Measurements from ENCODE around the gene ACBD6. TPM values are rescaled to one million over a fixed set of nuclear protein-coding genes. Genes with fewer than 3 reads are reported as not detected.

ACBD6 gene
- total and polyA plus RNA-seq, 2 experiments from 2014 or later: 72.2 to 73.9 TPM

DNA sequence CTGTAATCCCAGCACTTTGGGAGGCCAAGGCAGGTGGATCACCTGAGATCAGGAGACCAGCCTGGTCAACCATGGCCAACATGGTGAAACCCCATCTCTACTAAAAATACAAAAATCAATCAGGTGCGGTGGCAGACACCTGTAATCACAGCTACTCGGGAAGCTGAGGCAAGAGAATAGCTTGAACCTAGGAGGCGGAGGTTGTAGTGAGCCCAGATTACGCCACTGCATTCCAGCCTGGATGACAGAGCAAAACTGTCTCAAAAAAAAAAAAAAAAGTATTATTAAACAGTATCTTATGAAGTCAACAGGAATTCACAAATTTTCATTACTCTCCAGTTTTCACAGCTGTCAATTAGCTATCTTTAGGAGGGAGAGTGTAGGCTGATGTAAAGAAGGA is 3.8 kb downstream of the ACBD6 start:
- Histone ChIP-seq H3K27ac (no peak overlapping the region), H3K9me3 (ENCODE audit: low read depth) (no peaks in the 10 kb centered on the region), H3K36me3 (peaks cover 12% of the 10 kb centered on the region), H3K4me1 (ENCODE audit: low read depth) (peaks cover 11% of the 10 kb centered on the region), H3K4me3 (no peak overlapping the region), H3K27me3 (no peaks in the 10 kb centered on the region)
- DNase-seq (ENCODE audit: low read depth in 1 of 2, low spot score in 1 of 2): peak in 1 of 2 donors; percentile 22
- TF ChIP-seq, protein P1, sequence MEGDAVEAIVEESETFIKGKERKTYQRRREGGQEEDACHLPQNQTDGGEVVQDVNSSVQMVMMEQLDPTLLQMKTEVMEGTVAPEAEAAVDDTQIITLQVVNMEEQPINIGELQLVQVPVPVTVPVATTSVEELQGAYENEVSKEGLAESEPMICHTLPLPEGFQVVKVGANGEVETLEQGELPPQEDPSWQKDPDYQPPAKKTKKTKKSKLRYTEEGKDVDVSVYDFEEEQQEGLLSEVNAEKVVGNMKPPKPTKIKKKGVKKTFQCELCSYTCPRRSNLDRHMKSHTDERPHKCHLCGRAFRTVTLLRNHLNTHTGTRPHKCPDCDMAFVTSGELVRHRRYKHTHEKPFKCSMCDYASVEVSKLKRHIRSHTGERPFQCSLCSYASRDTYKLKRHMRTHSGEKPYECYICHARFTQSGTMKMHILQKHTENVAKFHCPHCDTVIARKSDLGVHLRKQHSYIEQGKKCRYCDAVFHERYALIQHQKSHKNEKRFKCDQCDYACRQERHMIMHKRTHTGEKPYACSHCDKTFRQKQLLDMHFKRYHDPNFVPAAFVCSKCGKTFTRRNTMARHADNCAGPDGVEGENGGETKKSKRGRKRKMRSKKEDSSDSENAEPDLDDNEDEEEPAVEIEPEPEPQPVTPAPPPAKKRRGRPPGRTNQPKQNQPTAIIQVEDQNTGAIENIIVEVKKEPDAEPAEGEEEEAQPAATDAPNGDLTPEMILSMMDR (IDR thresholded peaks at IDR 0.05; ENCODE audit: low read depth, low read length): no peak

DNA sequence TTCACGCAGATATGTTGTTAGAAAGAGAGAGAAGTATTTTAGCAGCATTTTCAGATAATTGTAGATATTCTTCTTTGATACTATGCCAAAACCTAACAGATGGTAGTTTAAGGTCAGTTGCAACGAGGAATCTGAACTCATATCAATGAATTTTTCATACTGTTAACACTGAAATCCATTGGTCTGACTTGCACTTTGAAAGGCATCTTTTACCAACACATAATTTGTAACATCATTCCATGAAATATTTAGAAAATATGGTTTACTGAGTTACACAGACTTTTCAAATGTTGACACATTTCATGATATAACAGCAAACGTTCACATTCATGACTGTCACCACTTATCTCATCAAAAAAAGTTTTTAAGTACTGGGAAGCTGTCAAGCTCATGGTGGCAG is 4.6 kb downstream of the ACBD6 start:
- Histone ChIP-seq H3K36me3 (peaks cover 13% of the 10 kb centered on the region), H3K27ac (no peak overlapping the region), H3K9me3 (ENCODE audit: low read depth) (no peaks in the 10 kb centered on the region), H3K27me3 (no peaks in the 10 kb centered on the region), H3K4me1 (ENCODE audit: low read depth) (peaks cover 11% of the 10 kb centered on the region), H3K4me3 (no peak overlapping the region)
- TF ChIP-seq, protein P1 (IDR thresholded peaks at IDR 0.05; ENCODE audit: low read depth, low read length): no peak
- DNase-seq (ENCODE audit: low read depth in 1 of 2, low spot score in 1 of 2): no peak

DNA sequence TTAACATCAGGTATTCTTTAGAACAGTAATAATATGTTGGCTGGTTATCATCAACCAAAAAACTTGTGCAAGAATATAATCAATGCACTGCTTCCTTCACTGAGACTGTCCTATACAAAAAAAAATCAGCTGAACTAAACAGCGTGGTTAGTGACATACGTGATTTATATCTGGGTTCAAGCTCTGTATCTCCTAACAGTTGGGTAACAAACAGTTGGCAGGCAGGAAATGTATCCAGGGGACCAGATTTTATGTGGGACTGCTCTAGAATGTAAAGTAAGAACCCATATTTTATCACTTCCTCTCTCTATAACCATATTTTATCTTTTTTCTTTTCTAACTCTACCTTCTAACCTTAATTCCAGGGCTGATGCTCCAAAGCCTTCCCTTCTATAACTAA is 8.0 kb downstream of the ACBD6 start:
- H3K36me3 ChIP-seq: peaks cover 23% of the 10 kb centered on the region
- H3K27me3 ChIP-seq: no peaks in the 10 kb centered on the region
- TF ChIP-seq, protein P1 (IDR thresholded peaks at IDR 0.05; ENCODE audit: low read depth, low read length): no peak

DNA sequence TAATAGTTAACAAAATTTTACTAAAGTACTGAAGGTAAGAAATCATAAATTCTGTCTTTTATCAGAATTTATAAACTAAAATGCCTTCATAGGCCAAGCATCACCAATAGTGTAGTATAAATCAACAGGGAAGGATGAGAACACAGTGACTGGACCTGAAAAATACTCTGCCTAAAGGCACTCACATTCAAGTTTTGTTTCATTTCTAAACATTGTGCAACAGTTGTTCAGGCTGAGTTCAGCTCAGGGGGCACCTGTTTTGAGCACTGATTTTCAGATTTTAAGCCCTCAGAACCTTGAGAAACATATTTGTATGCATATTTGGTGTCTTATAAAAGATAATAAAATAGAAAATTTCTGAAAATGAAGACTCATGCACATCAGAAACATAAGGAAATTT is 12.4 kb downstream of the ACBD6 start:
- peaks cover 26% of the 10 kb centered on the region for H3K36me3 ChIP-seq
- TF ChIP-seq, protein P1 (IDR thresholded peaks at IDR 0.05; ENCODE audit: low read depth, low read length): no peak

More for the DNA sequence above, 8.0 kb downstream of the ACBD6 start:
- no peaks in the 10 kb centered on the region for H3K9me3 ChIP-seq (ENCODE audit: low read depth)
- H3K27ac ChIP-seq: no peak overlapping the region
- DNase-seq (ENCODE audit: low read depth in 1 of 2, low spot score in 1 of 2): no peak
- H3K4me3 ChIP-seq: no peak overlapping the region
- no peaks in the 10 kb centered on the region for H3K4me1 ChIP-seq (ENCODE audit: low read depth)

DNA sequence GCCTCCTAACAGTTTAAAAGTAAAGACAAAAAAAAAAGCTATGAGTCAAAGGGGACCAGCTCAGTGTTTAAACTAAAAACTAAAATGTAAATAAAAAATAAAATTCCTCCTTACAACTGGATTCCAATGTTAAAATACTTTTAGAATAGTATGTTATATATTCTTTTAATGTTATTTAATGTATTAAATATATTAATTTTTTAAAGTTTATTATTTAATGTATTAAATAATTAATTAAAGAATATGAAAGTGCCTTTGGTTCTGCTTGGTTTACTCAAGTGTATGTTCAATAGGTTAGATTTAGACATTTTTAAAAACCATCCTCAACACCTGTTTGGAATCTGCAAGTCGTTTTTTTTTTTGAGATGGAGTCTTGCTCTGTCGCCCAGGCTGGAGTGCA is 13.1 kb downstream of the ACBD6 start:
- H3K36me3 ChIP-seq: peaks cover 21% of the 10 kb centered on the region
- no peaks in the 10 kb centered on the region for H3K4me1 ChIP-seq (ENCODE audit: low read depth)
- TF ChIP-seq, protein P1 (IDR thresholded peaks at IDR 0.05; ENCODE audit: low read depth, low read length): no peak
- H3K9me3 ChIP-seq (ENCODE audit: low read depth): no peaks in the 10 kb centered on the region
- no peaks in the 10 kb centered on the region for H3K27me3 ChIP-seq
- no peak overlapping the region for H3K27ac ChIP-seq
- no peak for DNase-seq (ENCODE audit: low read depth in 1 of 2, low spot score in 1 of 2)
- H3K4me3 ChIP-seq: no peak overlapping the region

More for the DNA sequence above, 12.4 kb downstream of the ACBD6 start:
- Histone ChIP-seq H3K27me3 (no peaks in the 10 kb centered on the region), H3K9me3 (ENCODE audit: low read depth) (no peaks in the 10 kb centered on the region), H3K27ac (no peak overlapping the region), H3K4me1 (ENCODE audit: low read depth) (no peaks in the 10 kb centered on the region), H3K4me3 (no peak overlapping the region)
- DNase-seq (ENCODE audit: low read depth in 1 of 2, low spot score in 1 of 2): no peak

DNA sequence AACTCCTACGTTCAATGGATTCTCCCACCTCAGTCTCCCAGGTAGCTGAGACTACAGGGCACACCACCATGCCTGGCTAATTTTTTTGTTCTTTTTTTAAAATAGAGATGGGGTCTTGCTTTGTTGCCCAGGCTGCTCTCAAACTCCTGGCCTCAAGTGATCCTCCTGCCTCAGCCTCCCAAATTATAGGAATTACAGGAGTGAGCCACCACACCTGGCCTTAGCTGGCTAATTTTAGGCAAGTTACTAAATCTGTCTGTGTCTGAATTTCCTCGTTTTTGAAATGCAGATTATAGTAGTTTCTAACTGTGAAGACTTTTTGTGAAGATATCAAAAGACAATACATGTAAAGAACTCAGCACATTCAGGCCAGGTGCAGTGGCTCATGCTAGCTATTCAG is 13.7 kb downstream of the ACBD6 start:
- Histone ChIP-seq H3K9me3 (ENCODE audit: low read depth) (no peaks in the 10 kb centered on the region), H3K27ac (no peak overlapping the region), H3K36me3 (peaks cover 19% of the 10 kb centered on the region), H3K4me1 (ENCODE audit: low read depth) (no peaks in the 10 kb centered on the region), H3K27me3 (no peaks in the 10 kb centered on the region), H3K4me3 (no peak overlapping the region)
- TF ChIP-seq, protein P1 (IDR thresholded peaks at IDR 0.05; ENCODE audit: low read depth, low read length): no peak
- no peak for DNase-seq (ENCODE audit: low read depth in 1 of 2, low spot score in 1 of 2)

Data from cardiac muscle cell (in vitro differentiated cells and primary cell).